Measurements from ENCODE around the gene KIAA1217.

GRCh38 chr10:24596217-24596930, 387.4 kb downstream of the KIAA1217 start:
- no peak for TF ChIP-seq CTCF (IDR thresholded peaks at IDR 0.05; ENCODE audit: borderline replicate concordance, extremely low read depth, low read length, poor library complexity, severe bottlenecking)
- no peak for TF ChIP-seq EZH2 (IDR thresholded peaks at IDR 0.05; ENCODE audit: borderline replicate concordance, low read depth, low read length, severe bottlenecking)
